ENCODE measurements around the gene RAPGEF2.
A peak's percentile ranks its signal among the peaks of the same experiment; 100 is the strongest.
"Not testable (repeated sequence)": the region's sequence is repeated elsewhere in the genome, so short reads cannot be mapped to it uniquely, and the experiment has no call there.

RAPGEF2 gene

GRCh38 chr4:159102622-159103383 lies at the start of gene RAPGEF2:
TSS of gene RAPGEF2 (plus strand) at chr4:159103079. CDS start at chr4:159104163, 1,084 bp downstream.
- peak; percentile 72 for DNase-seq (ENCODE audit: low read depth)

DNA sequence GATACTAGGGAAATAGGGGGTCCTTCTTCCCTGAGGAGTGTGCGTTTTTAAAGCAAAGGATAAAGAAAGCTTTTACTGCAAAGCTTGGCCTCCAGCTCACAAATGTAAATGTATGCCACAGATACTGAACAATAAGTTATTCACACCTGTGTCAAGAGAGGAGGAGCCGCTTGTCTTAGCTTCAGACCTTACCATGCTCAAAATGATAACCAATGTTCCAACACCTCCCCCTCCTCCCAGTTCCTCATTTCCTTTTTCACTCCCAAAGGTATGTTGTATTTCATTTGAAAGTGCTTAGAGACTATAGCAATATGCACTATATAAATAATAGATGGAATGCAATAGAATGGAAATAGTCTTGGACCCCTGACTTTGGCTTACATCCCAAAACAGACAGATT lies 47.0 kb upstream of the RAPGEF2 start:
- no peak for DNase-seq (ENCODE audit: low read depth)

- DNase-seq (ENCODE audit: low read depth): no peak
Observed at GRCh38 chr4:159060161-159060560, 42.7 kb upstream of the RAPGEF2 start.

GRCh38 chr4:159062381-159062780 lies 40.5 kb upstream of the RAPGEF2 start:
- no peak for DNase-seq (ENCODE audit: low read depth)

DNA sequence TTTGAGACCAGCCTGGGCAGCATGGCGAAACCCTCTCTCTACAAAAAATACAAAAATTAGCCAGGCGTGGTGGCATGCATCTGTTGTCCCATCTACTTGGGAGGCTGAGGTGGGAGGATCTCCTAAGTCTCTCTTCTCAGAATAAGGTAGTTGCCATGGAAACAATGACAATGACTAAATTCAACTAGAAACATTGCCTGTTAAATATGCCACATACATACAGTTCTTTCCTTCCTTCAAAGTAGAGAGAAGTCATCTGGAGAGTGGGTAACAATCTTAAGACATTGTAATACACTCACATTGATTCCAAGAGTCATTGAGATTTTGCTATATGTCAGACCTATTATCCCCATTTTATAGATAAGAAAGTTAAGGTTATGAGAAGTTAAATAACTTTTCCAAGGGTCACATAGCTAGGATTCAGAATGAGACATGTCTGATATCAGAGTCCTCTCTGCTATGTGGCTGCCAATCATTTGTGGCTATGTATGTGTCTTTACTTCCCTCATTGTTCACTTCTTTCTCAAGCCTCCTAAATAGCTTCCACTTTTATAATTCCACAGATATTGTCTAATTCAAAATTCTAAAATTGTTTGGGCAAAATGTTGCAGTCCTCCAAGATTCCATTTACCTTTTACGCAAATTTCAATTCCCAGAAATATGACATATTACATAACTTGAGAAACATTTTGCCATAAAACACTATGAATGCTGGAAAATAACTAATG lies 37.2 kb upstream of the RAPGEF2 start:
- no peak for DNase-seq (ENCODE audit: low read depth)

- DNase-seq (ENCODE audit: low read depth): not testable (repeated sequence)
Observed at GRCh38 chr4:159068139-159068538, 34.7 kb upstream of the RAPGEF2 start.

- DNase-seq (ENCODE audit: low read depth): no peak
Observed at GRCh38 chr4:159069922-159070321, 33.0 kb upstream of the RAPGEF2 start.

- DNase-seq (ENCODE audit: low read depth): no peak
Observed at GRCh38 chr4:159070742-159071141, 32.1 kb upstream of the RAPGEF2 start.

GRCh38 chr4:159071178-159071968 lies 31.5 kb upstream of the RAPGEF2 start:
- DNase-seq (ENCODE audit: low read depth): no peak

DNA sequence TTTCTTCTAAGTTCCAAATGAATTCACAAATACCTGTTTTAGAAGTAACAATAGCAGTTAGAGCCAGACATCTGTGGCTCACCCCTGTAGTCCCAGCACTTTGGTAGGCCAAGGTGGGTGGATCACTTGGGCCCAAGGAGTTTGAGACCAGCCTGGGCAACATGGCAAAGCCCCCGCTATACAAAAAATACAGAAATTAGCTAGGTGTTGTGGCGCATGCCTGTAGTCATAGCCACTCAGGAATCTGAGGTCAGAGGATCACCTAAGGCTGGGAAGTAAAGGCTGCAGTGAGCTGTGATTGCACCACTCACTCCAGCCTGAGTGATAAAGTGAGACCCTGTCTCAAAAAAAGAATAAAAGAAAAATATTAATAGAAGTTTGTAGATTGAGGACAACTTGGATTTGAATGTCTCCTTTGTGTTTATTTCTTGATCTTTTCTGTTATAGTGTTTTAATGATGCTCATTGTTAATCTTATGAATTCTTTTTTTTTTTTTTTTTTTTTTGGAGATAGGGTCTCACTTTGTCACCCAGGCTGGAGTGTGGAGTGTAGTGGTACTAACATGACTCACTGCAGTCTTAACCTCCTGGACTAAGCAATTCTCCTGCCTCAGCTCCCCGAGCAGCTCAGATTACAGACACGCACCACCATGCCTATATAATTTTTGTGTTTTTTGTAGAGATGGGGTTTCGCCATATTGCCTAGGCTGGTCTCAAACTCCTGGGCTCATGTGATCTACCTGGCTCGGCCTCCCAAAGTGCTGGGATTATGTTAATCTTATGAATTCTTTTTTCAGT lies 30.7 kb upstream of the RAPGEF2 start:
- no peak for DNase-seq (ENCODE audit: low read depth)

- DNase-seq (ENCODE audit: low read depth): no peak
Observed at GRCh38 chr4:159075531-159075932, 27.3 kb upstream of the RAPGEF2 start.

DNA sequence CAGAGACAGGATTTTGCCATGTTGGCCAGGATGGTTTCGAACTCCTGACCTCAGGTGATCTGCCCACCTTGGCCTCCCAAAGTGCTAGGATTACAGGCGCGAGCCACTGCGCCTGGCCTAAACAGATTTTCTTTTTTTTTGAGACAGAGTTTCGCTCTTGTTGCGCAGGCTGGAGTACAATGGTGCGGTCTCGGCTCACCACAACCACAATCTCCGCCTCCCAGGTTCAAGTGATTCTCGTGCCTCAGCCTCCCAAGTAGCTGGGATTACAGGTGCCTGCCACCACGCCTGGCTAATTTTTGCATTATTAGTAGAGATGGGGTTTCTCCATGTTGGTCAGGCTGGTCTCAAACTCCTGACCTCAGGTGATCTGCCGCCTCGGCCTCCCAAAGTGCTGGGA lies 25.9 kb upstream of the RAPGEF2 start:
- not testable (repeated sequence) for DNase-seq (ENCODE audit: low read depth)

GRCh38 chr4:159077702-159078495 lies 25.0 kb upstream of the RAPGEF2 start:
- no peak for DNase-seq (ENCODE audit: low read depth)

- no peak for DNase-seq (ENCODE audit: low read depth)
Observed at GRCh38 chr4:159079074-159079473, 23.8 kb upstream of the RAPGEF2 start.

- no peak for DNase-seq (ENCODE audit: low read depth)
Observed at GRCh38 chr4:159086606-159087005, 16.3 kb upstream of the RAPGEF2 start.

DNA sequence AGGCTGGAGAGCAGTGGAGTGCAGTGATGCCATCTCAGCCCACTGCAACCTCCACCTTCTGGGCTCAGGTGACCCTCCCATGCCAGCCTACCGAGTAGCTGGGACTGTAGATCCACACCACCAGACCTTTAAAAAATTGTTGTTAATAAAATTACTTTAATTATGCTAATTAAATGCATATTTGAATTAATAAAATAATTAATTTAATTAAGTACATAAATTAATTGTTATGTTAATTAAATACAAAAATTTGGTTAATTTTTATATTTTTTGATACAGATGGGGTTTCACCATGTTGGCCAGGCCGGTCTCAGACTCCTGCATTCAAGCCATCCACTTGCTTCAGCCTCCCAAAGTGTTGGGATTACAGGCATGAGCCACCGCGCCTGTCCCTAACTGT lies 12.6 kb upstream of the RAPGEF2 start:
- no peak for DNase-seq (ENCODE audit: low read depth)

GRCh38 chr4:159094156-159094555 lies 8.7 kb upstream of the RAPGEF2 start:
- not testable (repeated sequence) for DNase-seq (ENCODE audit: low read depth)

DNA sequence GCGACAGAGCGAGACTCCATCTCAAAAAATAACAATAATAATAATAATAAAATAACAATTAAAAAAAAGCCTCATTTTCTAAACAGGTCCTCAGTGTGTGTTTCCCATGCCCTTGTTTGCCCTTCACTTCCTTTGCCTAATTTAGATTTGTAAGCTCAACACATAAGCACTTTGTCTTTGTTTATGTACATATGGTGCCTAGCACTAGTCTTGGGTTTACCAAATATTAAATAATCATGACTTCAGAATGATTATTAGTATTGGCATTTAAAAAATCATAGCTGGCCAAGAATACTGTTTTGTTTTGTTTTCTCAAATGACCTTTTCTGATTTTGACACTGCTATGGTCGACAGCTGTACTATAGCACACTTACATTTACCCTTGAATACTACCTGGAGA lies 6.4 kb upstream of the RAPGEF2 start:
- DNase-seq (ENCODE audit: low read depth): no peak

- DNase-seq (ENCODE audit: low read depth): no peak
Observed at GRCh38 chr4:159097144-159097543, 5.7 kb upstream of the RAPGEF2 start.

GRCh38 chr4:159097785-159098184 lies 5.1 kb upstream of the RAPGEF2 start:
- no peak for DNase-seq (ENCODE audit: low read depth)
